NCI-H187 treated with DMSO at 0.1 percent for 48 hours (cell line): Measurements from ENCODE around the gene SRSF5.
"Not testable (repeated sequence)": the region's sequence is repeated elsewhere in the genome, so short reads cannot be mapped to it uniquely, and the experiment has no call there.

ENCODE experiments used
- DNase-seq: peaks from one replicate; lab custom pipeline; 2025; lab: John Stamatoyannopoulos, UW

The SRSF5 gene

GRCh38 chr14:69766984-69767368 is at the start of gene SRSF5:
TSS of gene SRSF5 (plus strand) at chr14:69767142. CDS start at chr14:69768157, 1,015 bp downstream.
- DNase-seq: peak; percentile 84

DNA sequence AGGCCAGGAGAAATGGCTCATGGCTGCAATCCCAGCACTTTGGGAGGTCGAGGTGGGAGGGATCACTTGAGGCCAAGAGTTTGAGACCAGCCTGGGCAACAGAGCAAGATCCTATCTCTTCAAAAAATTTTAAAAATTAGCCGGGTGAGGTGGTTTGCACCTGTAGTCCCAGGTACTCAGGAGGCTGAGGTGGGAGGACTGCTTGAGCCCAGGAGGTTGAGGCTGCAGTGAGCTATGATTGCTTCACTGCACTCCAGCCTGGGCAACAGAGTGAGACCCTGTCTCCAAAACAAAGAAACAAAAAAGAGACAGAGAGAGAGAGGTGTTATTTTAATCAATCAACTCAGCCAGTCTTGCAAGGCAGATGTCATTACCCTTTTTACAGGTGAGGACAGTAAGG is 48.3 kb upstream of the SRSF5 start:
- DNase-seq: not testable (repeated sequence)

DNA sequence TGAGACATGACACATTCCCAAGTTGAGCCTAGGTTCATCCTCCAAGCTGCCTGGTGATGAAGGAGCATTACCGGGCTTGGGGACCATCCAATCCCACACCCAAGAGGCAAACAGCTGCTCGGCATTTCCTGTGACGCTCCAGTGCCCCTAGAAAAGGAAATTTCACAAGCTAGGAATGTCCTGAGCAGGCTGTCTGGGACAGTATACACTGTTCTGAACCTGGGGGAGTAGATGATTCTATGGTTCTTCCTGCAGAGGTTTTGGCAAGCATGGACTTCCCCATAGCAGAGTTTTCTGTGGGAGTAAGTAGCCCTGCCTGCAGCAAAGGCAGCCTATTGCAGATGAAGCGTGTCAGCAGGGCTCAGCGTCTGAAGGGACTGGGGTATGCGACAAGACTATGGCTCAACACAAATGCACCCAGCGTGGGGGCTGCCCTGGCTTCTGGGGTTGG is 47.4 kb upstream of the SRSF5 start:
- DNase-seq: no peak

GRCh38 chr14:69720912-69721311 is 46.0 kb upstream of the SRSF5 start:
- DNase-seq: no peak

GRCh38 chr14:69726761-69727511 is 40.0 kb upstream of the SRSF5 start:
- no peak for DNase-seq

GRCh38 chr14:69727860-69728259 is 39.1 kb upstream of the SRSF5 start:
- no peak for DNase-seq

GRCh38 chr14:69731919-69732598 is 34.9 kb upstream of the SRSF5 start:
- DNase-seq: not testable (repeated sequence)

DNA sequence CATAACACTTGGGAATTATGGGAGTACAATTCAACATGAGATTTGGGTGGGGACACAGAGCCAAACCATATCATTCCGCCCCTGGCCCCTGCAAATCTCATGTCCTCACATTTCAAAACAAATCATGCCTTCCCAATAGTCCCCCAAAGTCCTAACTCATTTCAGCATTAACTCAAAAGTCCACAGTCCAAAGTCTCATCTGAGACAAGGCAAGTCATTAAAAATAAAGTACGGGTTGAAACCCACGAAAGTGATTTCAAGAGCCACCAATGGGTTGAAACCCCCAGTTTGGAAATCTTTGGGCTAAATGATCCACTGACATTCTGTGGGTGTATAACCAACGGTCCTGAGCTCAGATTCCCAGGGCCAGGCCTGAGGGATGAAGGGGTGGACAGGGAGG is 30.5 kb upstream of the SRSF5 start:
- not testable (repeated sequence) for DNase-seq

DNA sequence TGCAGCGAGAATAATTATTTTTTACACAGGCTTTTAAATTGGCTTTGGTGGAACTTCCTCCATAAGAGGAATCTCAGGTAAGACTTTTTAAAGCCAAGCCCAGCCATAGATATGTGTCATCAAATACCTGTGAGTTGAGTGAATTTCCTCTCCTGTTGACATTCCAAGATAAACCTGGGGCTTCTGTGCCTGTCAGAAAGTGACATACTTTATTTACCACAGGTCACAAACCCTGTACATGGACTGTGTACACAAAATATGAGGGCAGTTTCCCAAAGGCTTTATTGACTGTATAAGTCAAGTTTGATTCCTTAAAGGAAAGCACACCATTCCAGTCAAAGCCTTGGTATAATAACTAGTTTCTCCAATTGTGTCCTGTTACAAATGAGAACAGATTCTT is 25.9 kb upstream of the SRSF5 start:
- no peak for DNase-seq

GRCh38 chr14:69749956-69750355 is 17.0 kb upstream of the SRSF5 start:
- no peak for DNase-seq

DNA sequence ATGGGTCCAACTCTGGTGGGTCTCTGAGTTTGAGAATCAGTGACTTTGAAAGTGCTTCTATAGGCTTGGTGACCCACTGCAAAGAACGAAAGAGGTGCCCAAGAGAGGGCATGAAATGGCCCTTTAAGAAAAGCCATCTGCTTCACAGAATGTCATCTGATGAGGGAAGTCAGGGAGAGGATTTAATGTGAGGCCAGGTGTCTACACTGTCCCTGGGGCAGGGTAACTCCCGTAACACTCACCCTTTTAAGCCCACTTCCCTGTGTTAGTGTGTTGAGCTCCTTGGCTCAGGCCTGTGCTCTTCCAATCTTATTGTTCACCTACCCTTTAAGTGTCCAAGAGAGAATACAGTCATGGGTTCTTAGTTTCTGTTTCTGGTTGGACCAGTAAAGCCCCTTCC is 16.4 kb upstream of the SRSF5 start:
- DNase-seq: no peak

GRCh38 chr14:69752773-69753172 is 14.2 kb upstream of the SRSF5 start:
- no peak for DNase-seq

DNA sequence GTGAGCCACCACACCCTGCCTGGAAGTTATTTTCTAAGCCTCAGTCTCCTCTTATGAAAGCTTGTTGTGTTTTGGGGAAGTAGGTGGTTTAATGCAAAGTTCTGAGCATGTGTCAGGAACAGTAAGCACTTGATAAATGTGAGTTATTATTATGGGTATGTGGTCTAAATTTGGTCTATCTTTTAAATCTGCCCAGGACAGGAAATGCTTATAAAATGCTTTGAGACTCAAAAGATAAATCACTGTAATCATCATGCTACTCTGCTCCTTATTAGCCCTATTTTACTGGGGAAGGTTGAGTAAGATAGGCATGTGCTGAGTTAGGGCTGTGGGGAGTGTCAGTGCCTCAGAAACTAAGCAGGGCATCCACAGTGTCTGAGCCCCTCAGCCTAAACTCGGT is 13.1 kb upstream of the SRSF5 start:
- DNase-seq: no peak

GRCh38 chr14:69754487-69754886 is 12.5 kb upstream of the SRSF5 start:
- no peak for DNase-seq

- DNase-seq: no peak
Observed at GRCh38 chr14:69755296-69755695, 11.6 kb upstream of the SRSF5 start.

DNA sequence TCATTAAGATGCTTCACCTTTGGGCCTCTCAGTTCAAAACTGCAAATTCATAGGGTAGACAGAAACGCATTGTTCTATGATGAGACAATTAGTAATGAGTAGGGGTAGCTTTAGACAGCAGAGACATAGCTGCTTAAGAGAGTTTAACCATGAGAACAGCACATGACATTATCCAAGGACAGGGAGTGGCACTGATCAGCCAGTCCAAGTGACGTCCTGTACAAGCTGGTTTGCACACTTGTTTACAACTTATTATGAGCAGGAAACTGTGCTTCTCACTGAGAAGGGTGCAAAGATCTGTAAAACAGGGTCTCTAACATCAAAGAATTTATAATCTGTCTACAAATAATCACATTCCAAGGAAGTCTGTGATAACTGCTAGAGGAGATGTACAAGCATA is 11.2 kb upstream of the SRSF5 start:
- DNase-seq: no peak

GRCh38 chr14:69756298-69756697 is 10.6 kb upstream of the SRSF5 start:
- DNase-seq: no peak

GRCh38 chr14:69760810-69761209 is 6.1 kb upstream of the SRSF5 start:
- DNase-seq: no peak

- no peak for DNase-seq
Observed at GRCh38 chr14:69763761-69764510, 3.0 kb upstream of the SRSF5 start.

GRCh38 chr14:69767369-69767999 is 542 bp downstream of the SRSF5 start:
- DNase-seq: peak; percentile 62

- no peak for DNase-seq
Observed at GRCh38 chr14:69768873-69769272, 1.9 kb downstream of the SRSF5 start.

- DNase-seq: no peak
Observed at GRCh38 chr14:69769623-69770022, 2.7 kb downstream of the SRSF5 start.
